Fibroblast of mammary gland (primary cell): Measurements from ENCODE around the gene PPARA.

Experiments
- DNase-seq: peaks from one replicate; pipeline ENCODE4 v3.0.0-alpha.2; 2010; ENCODE audit warnings: low read depth
- H3K4me3 ChIP-seq: 2 replicates; pipeline ENCODE4 v1.5.1; 2011; ENCODE audit warnings: low read depth, mild to moderate bottlenecking, low read length, moderate library complexity; ENCODE audit not compliant: control insufficient read depth
- TF ChIP-seq, protein P1 (sequence below): conservative IDR thresholded peaks from 2 replicates; pipeline ENCODE4 v1.5.1; 2011; ENCODE audit warnings: low read depth, low read length, inconsistent platforms; ENCODE audit not compliant: control insufficient read depth, insufficient read depth

The PPARA gene

DNA sequence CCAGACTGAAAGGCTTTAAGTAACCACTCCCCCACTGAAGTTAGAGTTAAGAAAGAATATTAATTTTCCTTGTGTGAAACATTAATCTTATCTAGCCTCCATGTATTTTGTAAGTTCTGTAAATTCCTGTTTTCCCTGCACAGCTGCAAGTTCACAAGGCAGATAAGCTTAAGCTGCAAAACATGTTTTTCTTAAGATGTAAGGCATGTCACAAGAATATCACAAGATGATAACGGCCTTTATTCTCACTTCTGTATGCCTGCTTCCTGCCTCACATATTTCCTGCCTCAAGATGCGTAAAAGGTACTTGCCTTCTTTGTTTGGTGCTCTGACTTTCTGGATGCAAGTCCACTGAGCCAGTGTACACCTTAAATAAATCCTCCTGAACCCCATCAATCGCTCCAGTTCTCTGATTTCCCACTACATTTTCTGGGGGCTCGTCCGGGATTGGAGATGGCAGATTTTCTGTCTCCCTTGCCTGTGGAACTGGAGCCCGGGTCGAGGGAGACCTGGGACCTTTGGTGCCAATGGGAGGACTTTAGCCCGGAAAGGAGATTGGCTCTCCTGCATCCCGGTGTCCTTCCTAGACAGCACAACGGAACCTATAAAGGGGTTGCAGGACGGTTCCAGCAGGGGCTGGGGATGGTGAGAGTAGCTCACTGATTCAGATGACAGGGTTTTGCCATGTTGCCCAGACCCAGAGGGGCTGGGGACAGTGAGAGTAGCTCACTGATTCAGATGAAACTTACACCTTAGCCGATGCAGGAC is 30.2 kb downstream of the PPARA start:
- no peak overlapping the region for H3K4me3 ChIP-seq
- DNase-seq: peak; percentile 12
- TF ChIP-seq, protein P1, sequence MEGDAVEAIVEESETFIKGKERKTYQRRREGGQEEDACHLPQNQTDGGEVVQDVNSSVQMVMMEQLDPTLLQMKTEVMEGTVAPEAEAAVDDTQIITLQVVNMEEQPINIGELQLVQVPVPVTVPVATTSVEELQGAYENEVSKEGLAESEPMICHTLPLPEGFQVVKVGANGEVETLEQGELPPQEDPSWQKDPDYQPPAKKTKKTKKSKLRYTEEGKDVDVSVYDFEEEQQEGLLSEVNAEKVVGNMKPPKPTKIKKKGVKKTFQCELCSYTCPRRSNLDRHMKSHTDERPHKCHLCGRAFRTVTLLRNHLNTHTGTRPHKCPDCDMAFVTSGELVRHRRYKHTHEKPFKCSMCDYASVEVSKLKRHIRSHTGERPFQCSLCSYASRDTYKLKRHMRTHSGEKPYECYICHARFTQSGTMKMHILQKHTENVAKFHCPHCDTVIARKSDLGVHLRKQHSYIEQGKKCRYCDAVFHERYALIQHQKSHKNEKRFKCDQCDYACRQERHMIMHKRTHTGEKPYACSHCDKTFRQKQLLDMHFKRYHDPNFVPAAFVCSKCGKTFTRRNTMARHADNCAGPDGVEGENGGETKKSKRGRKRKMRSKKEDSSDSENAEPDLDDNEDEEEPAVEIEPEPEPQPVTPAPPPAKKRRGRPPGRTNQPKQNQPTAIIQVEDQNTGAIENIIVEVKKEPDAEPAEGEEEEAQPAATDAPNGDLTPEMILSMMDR: no peak

DNA sequence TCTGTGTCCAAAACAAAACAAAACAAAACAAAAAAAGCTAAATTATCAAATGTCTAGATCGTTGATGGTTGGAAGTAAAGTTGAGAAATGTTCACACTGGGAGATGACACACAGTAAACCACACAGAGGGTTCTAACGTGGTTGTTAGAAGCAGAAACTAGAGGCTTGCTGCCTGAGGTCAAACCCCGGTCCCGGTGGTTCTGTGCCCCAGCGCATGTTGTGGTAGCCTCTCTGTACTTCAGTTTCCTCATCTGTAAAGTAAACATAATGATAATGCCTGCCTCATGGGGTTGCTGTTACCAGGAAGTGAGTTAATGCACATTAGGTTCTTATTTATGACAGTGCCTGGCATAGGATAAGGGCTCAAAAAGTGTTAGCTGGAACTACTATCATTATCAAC is 33.4 kb downstream of the PPARA start:
- no peak for DNase-seq
- H3K4me3 ChIP-seq: no peak overlapping the region
- TF ChIP-seq, protein P1: no peak

DNA sequence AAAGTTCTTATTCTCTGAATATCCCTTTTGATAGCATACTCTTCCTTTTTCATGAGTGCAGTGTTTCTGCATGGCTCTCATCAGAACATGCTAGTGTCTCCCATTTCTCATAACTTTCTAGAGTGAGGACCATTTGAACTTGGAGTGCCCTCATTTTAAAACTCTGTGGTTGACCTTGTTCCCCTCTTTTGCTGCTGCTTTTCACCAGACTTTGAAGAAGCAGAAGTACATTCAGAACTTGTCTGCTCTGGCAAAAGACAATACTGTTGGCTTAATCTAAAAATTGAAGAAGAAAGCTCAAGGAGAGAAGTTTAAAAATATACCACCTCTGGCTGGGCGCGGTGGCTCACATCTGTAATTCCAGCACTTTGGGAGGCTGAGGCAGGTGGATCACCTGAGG is 35.0 kb downstream of the PPARA start:
- TF ChIP-seq, protein P1: no peak
- no peak overlapping the region for H3K4me3 ChIP-seq
- DNase-seq: no peak

DNA sequence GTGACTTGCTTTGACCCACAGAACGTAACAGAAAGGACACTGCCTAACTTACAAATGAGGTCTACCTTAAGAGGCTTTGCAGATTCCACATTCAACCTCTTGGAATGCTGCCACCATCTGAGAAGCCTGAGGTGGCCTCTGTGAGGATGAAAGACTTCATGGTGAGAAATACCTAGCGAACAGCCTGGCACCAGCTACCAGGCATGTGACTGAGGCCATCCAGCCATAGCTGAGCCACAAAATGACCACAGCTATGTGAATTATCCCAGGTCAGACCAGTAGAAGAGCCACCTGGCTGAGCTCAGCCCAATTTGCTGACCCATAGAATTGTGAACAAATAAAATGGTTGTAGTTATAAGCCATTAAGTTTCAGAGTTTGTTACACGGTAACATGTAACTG is 37.5 kb downstream of the PPARA start:
- TF ChIP-seq, protein P1: no peak
- DNase-seq: no peak
- no peak overlapping the region for H3K4me3 ChIP-seq

DNA sequence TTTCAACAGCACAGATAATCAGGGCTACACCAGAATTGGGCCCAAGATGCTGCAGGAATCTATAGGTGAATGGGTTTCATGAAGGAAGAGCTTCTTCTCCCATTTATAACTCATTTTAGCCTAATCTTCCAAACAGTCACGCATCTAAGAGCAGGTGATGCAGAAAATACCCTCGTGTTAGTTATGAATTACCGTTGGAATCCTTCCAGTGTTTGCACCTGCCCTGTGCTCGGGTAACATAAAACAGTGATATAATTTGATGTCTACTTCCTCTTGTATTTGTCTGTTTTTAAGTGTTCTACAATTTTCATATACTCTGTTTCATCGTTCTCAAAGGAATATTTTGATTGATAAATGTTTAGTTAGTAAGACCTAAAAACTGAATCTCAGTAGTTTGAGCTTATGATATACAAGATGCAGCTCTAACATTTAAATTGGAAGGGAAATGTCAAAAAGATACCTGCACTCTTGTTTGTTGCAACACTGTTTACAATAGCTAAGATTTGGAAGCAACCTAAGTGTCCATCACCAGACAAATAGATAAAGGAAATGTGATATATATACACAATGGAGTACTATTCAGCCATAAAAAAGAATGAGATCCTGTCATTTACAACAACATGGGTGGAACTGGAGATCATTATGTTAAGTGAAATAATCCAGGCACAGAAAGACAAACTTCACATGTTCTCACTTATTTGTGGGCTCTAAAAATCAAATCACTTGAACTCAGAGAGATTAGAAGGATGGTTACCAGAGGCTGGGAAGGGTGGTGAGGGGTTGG is 42.1 kb downstream of the PPARA start:
- no peak for DNase-seq
- no peak overlapping the region for H3K4me3 ChIP-seq
- TF ChIP-seq, protein P1: no peak

DNA sequence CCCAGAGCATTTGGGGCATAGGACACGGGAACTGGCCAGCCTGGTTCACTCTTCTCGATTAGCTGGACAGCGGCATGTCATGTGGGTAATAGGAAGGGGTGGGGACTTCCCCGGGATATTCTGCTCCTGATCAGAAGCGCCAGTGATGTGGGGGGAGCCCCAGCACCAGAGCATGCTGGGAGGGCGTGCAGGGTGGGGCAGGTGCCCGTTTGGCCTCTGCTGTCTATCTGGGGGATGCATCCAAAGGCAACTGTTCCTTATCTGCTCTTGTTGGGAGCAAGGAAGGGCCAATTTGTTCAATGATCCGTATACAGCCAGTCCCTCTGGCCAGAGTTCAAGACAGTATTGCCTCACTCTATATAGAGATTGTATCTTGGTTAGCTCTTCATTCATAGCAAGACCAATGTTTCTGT is 43.6 kb downstream of the PPARA start:
- H3K4me3 ChIP-seq: no peak overlapping the region
- TF ChIP-seq, protein P1: no peak
- no peak for DNase-seq
